HepG2 (cell line): Measurements from ENCODE around the gene RTN4.

Source experiments
- ARNT ChIP-seq: fragments of 450-650 bp; IDR thresholded peaks from 2 replicates; pipeline ENCODE4 v1.6.1; 2017
- CEBPG ChIP-seq: IDR thresholded peaks from 2 replicates; pipeline ENCODE4 v1.6.1; 2016
- STAT6 ChIP-seq: sonication (generic); formaldehyde crosslinking; IDR thresholded peaks from 2 replicates; pipeline ENCODE4 v1.4.0; 2020; ENCODE audit warnings: missing genetic modification reagents, mild to moderate bottlenecking, borderline replicate concordance
- ZC3H4 ChIP-seq: sonication (generic); formaldehyde crosslinking; IDR thresholded peaks from 2 replicates; pipeline ENCODE4 v1.4.0; 2020; ENCODE audit warnings: missing genetic modification reagents, borderline replicate concordance
- ZNF138 ChIP-seq: sonication (generic); formaldehyde crosslinking; IDR thresholded peaks from 2 replicates; pipeline ENCODE4 v1.5.0; 2020; ENCODE audit warnings: mild to moderate bottlenecking, low read depth, missing genetic modification reagents
- ZNF263 ChIP-seq: sonication (generic); formaldehyde crosslinking; IDR thresholded peaks from 2 replicates; pipeline ENCODE4 v1.4.0; 2020; ENCODE audit warnings: missing genetic modification reagents
- TF ChIP-seq, protein P1 (sequence below): sonication (generic); formaldehyde crosslinking; IDR thresholded peaks from 2 replicates; pipeline ENCODE4 v1.5.0; 2020; ENCODE audit warnings: mild to moderate bottlenecking, missing genetic modification reagents
- TF ChIP-seq, protein P2 (sequence below): sonication (generic); formaldehyde crosslinking; IDR thresholded peaks from 2 replicates; pipeline ENCODE4 v1.5.0; 2020; ENCODE audit warnings: mild to moderate bottlenecking, missing genetic modification reagents, moderate library complexity

DNA sequence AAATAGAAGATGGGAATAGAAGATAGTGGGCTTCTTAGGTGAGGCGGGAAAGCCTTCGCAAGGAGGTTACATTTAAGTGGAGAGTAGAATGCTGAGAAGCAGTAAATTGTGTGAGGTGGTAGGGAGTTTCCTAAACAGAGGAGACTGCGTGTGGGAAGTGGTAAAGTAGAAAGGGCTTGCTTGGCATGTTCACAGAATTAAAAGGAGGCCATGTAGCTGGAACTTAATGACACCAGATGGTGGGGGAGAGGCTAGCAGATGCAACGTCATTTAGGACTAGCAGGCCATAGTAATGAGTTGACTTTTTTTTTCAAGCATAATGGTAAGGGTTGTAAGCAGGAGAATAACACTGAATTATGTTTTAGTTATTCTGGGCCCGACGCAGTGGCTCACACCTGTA lies 13.0 kb upstream of the RTN4 start:
- TF ChIP-seq ZC3H4 (no peak), ZNF138 (no peak), ZNF263 (CRISPR knock-in tag) (no peak), STAT6 (CRISPR knock-in tag) (no peak), CEBPG (CRISPR knock-in tag) (no peak), ARNT (no peak)
- TF ChIP-seq, protein P1, sequence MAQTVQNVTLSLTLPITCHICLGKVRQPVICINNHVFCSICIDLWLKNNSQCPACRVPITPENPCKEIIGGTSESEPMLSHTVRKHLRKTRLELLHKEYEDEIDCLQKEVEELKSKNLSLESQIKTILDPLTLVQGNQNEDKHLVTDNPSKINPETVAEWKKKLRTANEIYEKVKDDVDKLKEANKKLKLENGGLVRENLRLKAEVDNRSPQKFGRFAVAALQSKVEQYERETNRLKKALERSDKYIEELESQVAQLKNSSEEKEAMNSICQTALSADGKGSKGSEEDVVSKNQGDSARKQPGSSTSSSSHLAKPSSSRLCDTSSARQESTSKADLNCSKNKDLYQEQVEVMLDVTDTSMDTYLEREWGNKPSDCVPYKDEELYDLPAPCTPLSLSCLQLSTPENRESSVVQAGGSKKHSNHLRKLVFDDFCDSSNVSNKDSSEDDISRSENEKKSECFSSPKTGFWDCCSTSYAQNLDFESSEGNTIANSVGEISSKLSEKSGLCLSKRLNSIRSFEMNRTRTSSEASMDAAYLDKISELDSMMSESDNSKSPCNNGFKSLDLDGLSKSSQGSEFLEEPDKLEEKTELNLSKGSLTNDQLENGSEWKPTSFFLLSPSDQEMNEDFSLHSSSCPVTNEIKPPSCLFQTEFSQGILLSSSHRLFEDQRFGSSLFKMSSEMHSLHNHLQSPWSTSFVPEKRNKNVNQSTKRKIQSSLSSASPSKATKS (CRISPR knock-in tag), result no peak
- TF ChIP-seq, protein P2, sequence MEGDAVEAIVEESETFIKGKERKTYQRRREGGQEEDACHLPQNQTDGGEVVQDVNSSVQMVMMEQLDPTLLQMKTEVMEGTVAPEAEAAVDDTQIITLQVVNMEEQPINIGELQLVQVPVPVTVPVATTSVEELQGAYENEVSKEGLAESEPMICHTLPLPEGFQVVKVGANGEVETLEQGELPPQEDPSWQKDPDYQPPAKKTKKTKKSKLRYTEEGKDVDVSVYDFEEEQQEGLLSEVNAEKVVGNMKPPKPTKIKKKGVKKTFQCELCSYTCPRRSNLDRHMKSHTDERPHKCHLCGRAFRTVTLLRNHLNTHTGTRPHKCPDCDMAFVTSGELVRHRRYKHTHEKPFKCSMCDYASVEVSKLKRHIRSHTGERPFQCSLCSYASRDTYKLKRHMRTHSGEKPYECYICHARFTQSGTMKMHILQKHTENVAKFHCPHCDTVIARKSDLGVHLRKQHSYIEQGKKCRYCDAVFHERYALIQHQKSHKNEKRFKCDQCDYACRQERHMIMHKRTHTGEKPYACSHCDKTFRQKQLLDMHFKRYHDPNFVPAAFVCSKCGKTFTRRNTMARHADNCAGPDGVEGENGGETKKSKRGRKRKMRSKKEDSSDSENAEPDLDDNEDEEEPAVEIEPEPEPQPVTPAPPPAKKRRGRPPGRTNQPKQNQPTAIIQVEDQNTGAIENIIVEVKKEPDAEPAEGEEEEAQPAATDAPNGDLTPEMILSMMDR, result no peak
